DOHH2 (cell line): ENCODE data around the gene CSMD2.

Experiments
- H3F3A ChIP-seq: fragments of 200-600 bp; sonication (generic), shearing (Covaris generic); 2 replicates; pipeline ENCODE4 v1.6.0; 2016; ENCODE audit warnings: antibody characterized with exemption, mild to moderate bottlenecking; ENCODE audit not compliant: control insufficient read depth, insufficient read depth
- H3K27ac ChIP-seq: fragments of 200-600 bp; sonication (generic); 2 replicates; pipeline ENCODE4 v1.5.1; 2014; ENCODE audit warnings: low read depth, mild to moderate bottlenecking, low read length, moderate library complexity
- H3K27me3 ChIP-seq: fragments of 200-600 bp; sonication (generic); 2 replicates; pipeline ENCODE4 v1.6.1; 2014; ENCODE audit warnings: mild to moderate bottlenecking, low read length, mixed read lengths; ENCODE audit not compliant: control insufficient read depth
- H3K36me3 ChIP-seq: fragments of 200-600 bp; sonication (generic); 2 replicates; pipeline ENCODE4 v1.6.1; 2014; ENCODE audit warnings: mild to moderate bottlenecking, low read length, moderate library complexity, mixed read lengths; ENCODE audit not compliant: control insufficient read depth
- H3K4me1 ChIP-seq: fragments of 200-600 bp; sonication (generic); 2 replicates; pipeline ENCODE4 v1.6.1; 2014; ENCODE audit warnings: mild to moderate bottlenecking, low read length, mixed read lengths; ENCODE audit not compliant: control insufficient read depth
- H3K4me2 ChIP-seq: fragments of 200-600 bp; sonication (generic); 2 replicates; pipeline ENCODE4 v1.6.0; 2014; ENCODE audit warnings: mild to moderate bottlenecking, low read length, moderate library complexity
- H3K4me3 ChIP-seq: fragments of 200-600 bp; sonication (generic); 2 replicates; pipeline ENCODE4 v1.5.1; 2014; ENCODE audit warnings: mild to moderate bottlenecking, low read length, mixed read lengths
- H3K79me2 ChIP-seq: fragments of 200-600 bp; sonication (generic); 2 replicates; pipeline ENCODE4 v1.6.1; 2014; ENCODE audit warnings: mild to moderate bottlenecking, low read length, mixed read lengths; ENCODE audit not compliant: control insufficient read depth
- H3K9me2 ChIP-seq: fragments of 200-600 bp; sonication (generic); replicated peaks from 2 replicates; pipeline ENCODE4 v1.6.1; 2014; ENCODE audit warnings: mild to moderate bottlenecking, low read length, mixed read lengths; ENCODE audit not compliant: control insufficient read depth
- H3K9me3 ChIP-seq: fragments of 200-600 bp; sonication (generic); 2 replicates; pipeline ENCODE4 v1.6.1; 2014; ENCODE audit warnings: antibody characterized with exemption, low read length, mixed read lengths; ENCODE audit not compliant: control insufficient read depth, insufficient read depth
- H4K20me1 ChIP-seq: fragments of 200-600 bp; sonication (generic); 2 replicates; pipeline ENCODE4 v1.6.0; 2014; ENCODE audit warnings: low read depth, mild to moderate bottlenecking, antibody characterized with exemption, low read length, moderate library complexity; ENCODE audit not compliant: control insufficient read depth, insufficient read depth
- CTCF ChIP-seq: fragments of 200-600 bp; sonication (generic); IDR thresholded peaks from one replicate; pipeline ENCODE4 v1.5.1; 2014; ENCODE audit warnings: antibody characterized with exemption, mild to moderate bottlenecking, low read depth, low read length; ENCODE audit not compliant: poor library complexity, severe bottlenecking
- EZH2phosphoT487 ChIP-seq: fragments of 200-600 bp; sonication (generic); IDR thresholded peaks from 2 replicates; pipeline ENCODE4 v1.6.1; 2017; ENCODE audit warnings: borderline replicate concordance, mild to moderate bottlenecking, antibody characterized with exemption, low read length, moderate library complexity, mixed read lengths

CSMD2 gene

DNA sequence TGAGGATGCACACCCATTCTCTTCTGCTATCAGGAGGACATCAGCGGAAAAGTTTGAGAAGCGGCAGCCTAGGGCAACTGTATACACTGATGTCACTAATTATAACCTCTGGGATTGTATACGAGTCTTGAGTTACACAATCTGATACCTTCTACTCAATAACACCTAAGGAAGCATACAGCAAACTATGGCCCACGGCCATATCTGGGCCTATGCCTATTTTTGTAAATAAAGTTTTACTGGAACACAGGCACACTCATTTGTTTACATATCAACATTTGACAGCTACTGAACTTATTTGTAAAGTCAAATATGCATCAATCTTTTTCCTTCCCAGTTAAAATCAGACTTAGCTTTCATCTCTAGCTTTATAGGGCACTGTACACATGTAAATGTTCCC, 505.4 kb downstream of the CSMD2 start:
- Histone ChIP-seq H3K9me2 (no peaks in the 10 kb centered on the region), H3K27ac (no peak overlapping the region), H3K79me2 (no peaks in the 10 kb centered on the region), H3K9me3 (no peaks in the 10 kb centered on the region), H4K20me1 (no peaks in the 10 kb centered on the region), H3K4me3 (no peak overlapping the region), H3K36me3 (no peaks in the 10 kb centered on the region), H3K27me3 (no peaks in the 10 kb centered on the region), H3K4me2 (no peak overlapping the region), H3F3A (no peaks in the 10 kb centered on the region), H3K4me1 (no peaks in the 10 kb centered on the region)
- TF ChIP-seq CTCF (no peak), EZH2phosphoT487 (no peak)

DNA sequence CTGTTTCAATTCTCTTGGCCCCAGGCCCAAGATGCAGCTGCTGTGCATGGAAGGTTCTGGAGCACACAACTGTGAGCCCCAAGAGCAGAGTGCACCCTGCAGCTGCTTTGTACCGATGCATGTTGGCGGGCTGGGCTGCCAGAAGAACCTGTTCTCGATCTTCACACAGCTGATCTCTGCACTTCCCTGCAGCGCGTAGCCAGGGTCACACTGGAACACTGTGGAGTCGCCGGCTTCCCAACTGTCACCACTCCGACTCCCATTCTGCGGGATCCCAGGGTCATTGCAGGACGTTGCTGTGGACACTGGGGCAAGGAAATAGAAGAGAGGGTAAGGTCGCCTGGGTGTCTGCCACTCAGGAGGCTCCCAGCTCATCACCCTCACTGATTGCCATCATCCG, 507.2 kb downstream of the CSMD2 start:
- no peaks in the 10 kb centered on the region for H3K4me1 ChIP-seq
- H3K27me3 ChIP-seq: no peaks in the 10 kb centered on the region
- no peaks in the 10 kb centered on the region for H3K9me3 ChIP-seq
- no peak overlapping the region for H3K27ac ChIP-seq
- no peaks in the 10 kb centered on the region for H3F3A ChIP-seq
- no peak overlapping the region for H3K4me2 ChIP-seq
- no peaks in the 10 kb centered on the region for H3K79me2 ChIP-seq
- no peaks in the 10 kb centered on the region for H3K9me2 ChIP-seq
- TF ChIP-seq CTCF: no peak
- no peak for TF ChIP-seq EZH2phosphoT487
- H3K36me3 ChIP-seq: no peaks in the 10 kb centered on the region
- no peaks in the 10 kb centered on the region for H4K20me1 ChIP-seq
- no peak overlapping the region for H3K4me3 ChIP-seq

DNA sequence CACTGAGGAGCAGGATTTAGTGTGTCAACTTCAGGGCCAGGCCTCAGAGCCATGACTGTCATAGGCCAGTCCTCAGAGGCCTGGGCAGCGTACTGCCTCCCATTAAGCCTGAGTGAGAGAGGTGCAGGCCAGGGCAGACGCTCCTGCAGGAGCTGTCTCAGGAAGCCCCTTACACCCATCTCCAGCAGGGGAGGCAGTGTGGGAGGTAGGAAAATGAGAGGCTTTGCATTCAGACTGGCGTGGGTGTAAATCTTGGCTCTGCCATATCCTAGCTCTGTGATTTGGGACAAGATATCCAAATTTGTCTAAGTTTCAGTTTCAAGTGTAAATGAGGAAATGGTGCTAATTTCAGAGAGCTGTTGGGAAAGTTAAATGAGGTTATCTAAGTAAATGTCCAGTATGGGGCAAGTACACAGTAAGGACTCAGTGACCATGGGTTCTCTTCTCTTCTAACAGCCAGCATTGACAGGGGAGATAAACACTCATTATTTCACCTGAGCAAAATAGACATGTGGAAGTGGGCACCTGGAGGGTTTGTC, 508.5 kb downstream of the CSMD2 start:
- TF ChIP-seq EZH2phosphoT487 (no peak), CTCF (no peak)
- Histone ChIP-seq H3K79me2 (no peaks in the 10 kb centered on the region), H3K9me3 (no peaks in the 10 kb centered on the region), H3K9me2 (no peaks in the 10 kb centered on the region), H3K4me3 (no peak overlapping the region), H3K27ac (no peak overlapping the region), H3K4me1 (no peaks in the 10 kb centered on the region), H3K27me3 (no peaks in the 10 kb centered on the region), H4K20me1 (no peaks in the 10 kb centered on the region), H3F3A (no peaks in the 10 kb centered on the region), H3K4me2 (no peak overlapping the region), H3K36me3 (no peaks in the 10 kb centered on the region)

DNA sequence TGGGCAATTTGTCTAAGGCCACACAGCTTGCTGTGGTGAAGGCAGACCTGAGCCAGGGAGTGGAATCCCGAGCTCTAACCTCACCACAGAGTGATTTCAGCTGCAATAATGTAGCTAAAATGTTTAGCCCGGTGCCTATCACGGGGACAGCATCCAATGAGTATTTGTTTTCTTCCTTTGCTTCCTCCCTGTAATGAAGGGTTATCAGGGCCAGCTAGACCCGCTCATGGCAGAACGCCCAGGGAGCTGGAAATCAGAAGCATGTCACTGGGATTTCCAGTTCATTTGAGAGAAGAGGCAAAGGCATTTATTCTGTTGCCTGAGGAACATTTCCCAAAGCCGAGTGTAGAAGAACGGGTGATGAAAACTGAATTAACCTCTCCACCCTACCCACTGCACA, 509.5 kb downstream of the CSMD2 start:
- no peaks in the 10 kb centered on the region for H3K79me2 ChIP-seq
- no peaks in the 10 kb centered on the region for H3K4me1 ChIP-seq
- H3K27ac ChIP-seq: no peak overlapping the region
- no peaks in the 10 kb centered on the region for H4K20me1 ChIP-seq
- H3K36me3 ChIP-seq: no peaks in the 10 kb centered on the region
- no peak overlapping the region for H3K4me2 ChIP-seq
- H3K4me3 ChIP-seq: no peak overlapping the region
- H3K27me3 ChIP-seq: no peaks in the 10 kb centered on the region
- no peaks in the 10 kb centered on the region for H3K9me3 ChIP-seq
- TF ChIP-seq CTCF: no peak
- no peak for TF ChIP-seq EZH2phosphoT487
- H3K9me2 ChIP-seq: no peaks in the 10 kb centered on the region
- no peaks in the 10 kb centered on the region for H3F3A ChIP-seq
